Measurements from ENCODE around the gene RAD51AP1. TPM values are rescaled to one million over a fixed set of nuclear protein-coding genes. Genes with fewer than 3 reads are reported as not detected.
A peak's percentile ranks its signal among the peaks of the same experiment; 100 is the strongest.

RAD51AP1 gene, protein sequence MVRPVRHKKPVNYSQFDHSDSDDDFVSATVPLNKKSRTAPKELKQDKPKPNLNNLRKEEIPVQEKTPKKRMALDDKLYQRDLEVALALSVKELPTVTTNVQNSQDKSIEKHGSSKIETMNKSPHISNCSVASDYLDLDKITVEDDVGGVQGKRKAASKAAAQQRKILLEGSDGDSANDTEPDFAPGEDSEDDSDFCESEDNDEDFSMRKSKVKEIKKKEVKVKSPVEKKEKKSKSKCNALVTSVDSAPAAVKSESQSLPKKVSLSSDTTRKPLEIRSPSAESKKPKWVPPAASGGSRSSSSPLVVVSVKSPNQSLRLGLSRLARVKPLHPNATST
- 1 to 10 TPM in 6 of 7 donors, under 1 TPM in 1; 0.53 to 3.4 (median 1.6) TPM for total RNA-seq
- polyA plus RNA-seq: 1 to 10 TPM; 1.5 to 1.7 TPM
- long read RNA-seq, donor 1, partial matches to known transcripts: 0 of 1 reads
- long read RNA-seq, donor 1, other reads (novel, unspliced or antisense): 0 of 1 reads
- long read RNA-seq, donor 2, partial matches to known transcripts: 0 of 4 reads
- long read RNA-seq, donor 2, other reads (novel, unspliced or antisense): 0 of 4 reads
- long read RNA-seq, donor 3, partial matches to known transcripts: 0 of 1 reads
- long read RNA-seq, donor 3, other reads (novel, unspliced or antisense): 0 of 1 reads

DNA sequence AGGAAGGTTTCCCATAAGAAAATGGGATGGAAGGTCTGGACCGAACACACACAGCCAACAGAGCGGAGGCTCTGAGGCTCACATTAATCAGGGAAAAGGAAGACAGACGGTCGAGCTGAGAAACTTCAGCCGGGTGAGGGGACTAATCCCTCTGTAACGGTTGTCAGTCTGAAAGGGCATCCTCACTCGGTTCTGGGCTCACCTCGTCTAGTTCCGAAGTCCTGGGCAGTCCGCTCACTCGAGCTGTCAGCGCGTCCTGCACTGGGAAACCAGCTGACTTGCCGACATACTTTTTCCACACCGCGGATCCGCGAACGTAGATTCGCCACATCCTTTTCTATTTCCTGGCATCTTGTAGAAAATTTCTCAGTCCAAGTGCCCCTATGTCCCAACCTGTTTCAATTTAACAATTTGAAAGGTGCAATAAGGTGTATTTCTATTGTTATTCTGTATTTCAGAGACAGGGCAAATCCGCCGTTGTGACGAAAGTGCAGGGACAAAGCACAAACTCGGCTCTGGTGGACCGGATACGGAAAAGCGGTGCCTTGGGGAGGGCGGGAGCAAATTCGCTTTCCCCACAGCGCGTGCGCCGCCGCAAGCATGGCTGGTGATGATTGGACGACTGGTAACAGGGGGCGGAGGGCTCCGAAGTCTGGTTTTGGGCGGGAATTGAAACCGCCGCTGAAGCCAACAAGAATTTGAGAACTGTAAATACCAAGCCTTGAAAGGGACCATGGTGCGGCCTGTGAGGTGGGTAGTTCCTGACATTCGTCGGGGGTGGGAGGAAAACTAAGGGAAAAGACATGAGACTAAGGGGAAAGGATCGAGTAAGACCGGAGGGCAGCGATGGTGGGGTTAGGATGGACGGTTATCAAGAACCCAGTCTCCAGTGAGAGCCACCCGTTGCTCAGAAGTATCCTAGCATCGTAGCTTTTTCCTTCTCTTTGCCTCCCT, at the start of gene RAD51AP1:
Gene RAD51AP1, plus strand, starts transcription at position 684 of the 954 bp plus-strand sequence. Its CDS starts 50 bp downstream, at position 734.
- no peaks in the 10 kb centered on the region for H3K4me1 ChIP-seq (ENCODE audit: insufficient read depth)
- no peaks in the 10 kb centered on the region for H3K27me3 ChIP-seq
- WGBS, 3 donors: 0% methylated on average over 49 of the region's 49 CpGs
- TF ChIP-seq EP300 (IDR thresholded peaks at IDR 0.05): peak; percentile 67
- TF ChIP-seq POLR2A (IDR thresholded peaks at IDR 0.05): no peak
- TF ChIP-seq, protein P1, sequence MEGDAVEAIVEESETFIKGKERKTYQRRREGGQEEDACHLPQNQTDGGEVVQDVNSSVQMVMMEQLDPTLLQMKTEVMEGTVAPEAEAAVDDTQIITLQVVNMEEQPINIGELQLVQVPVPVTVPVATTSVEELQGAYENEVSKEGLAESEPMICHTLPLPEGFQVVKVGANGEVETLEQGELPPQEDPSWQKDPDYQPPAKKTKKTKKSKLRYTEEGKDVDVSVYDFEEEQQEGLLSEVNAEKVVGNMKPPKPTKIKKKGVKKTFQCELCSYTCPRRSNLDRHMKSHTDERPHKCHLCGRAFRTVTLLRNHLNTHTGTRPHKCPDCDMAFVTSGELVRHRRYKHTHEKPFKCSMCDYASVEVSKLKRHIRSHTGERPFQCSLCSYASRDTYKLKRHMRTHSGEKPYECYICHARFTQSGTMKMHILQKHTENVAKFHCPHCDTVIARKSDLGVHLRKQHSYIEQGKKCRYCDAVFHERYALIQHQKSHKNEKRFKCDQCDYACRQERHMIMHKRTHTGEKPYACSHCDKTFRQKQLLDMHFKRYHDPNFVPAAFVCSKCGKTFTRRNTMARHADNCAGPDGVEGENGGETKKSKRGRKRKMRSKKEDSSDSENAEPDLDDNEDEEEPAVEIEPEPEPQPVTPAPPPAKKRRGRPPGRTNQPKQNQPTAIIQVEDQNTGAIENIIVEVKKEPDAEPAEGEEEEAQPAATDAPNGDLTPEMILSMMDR (IDR thresholded peaks at IDR 0.05): no peak
- DNase-seq: peak; percentile 92 to 95 (median 94)
- H3K9me3 ChIP-seq: no peaks in the 10 kb centered on the region
- H3K36me3 ChIP-seq: no peaks in the 10 kb centered on the region
- intact Hi-C loops (cut with DNase I): no loop called here
- H3K27ac ChIP-seq: peak within 1 kb of the TSS; percentile 89
- peak within 1 kb of the TSS; percentile 77 for H3K4me3 ChIP-seq

DNA sequence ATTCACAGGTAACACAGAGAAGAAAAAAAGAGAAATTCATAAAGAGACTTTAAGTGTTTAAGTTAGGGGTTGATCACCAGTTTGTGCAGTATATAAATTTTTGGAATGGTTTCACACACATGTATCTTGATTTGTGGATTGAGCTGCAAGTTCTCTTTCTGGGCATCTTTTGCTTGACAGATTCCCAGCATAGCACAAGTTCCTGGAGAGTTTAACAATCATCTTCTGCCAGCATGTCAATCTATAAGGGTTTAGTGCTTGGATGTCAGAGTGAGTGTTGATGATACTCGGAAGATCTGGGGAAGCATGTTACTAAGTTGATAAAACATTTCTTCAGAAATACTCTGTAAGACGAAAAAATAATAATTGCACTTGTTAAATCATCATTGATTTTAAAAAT, 49.1 kb upstream of the RAD51AP1 start:
- WGBS, 3 donors: 92 to 94% (median 93%) methylated on average over 2 of the region's 2 CpGs
- no peak overlapping the region for H3K4me3 ChIP-seq
- TF ChIP-seq, protein P1 (IDR thresholded peaks at IDR 0.05): no peak
- TF ChIP-seq POLR2A (IDR thresholded peaks at IDR 0.05) (no peak), EP300 (IDR thresholded peaks at IDR 0.05) (no peak)
- no peak for DNase-seq
- intact Hi-C loops (cut with DNase I): no loop called here
- no peaks in the 10 kb centered on the region for H3K4me1 ChIP-seq (ENCODE audit: insufficient read depth)
- no peaks in the 10 kb centered on the region for H3K9me3 ChIP-seq
- H3K27ac ChIP-seq: no peak overlapping the region
- no peaks in the 10 kb centered on the region for H3K27me3 ChIP-seq
- H3K36me3 ChIP-seq: no peaks in the 10 kb centered on the region

DNA sequence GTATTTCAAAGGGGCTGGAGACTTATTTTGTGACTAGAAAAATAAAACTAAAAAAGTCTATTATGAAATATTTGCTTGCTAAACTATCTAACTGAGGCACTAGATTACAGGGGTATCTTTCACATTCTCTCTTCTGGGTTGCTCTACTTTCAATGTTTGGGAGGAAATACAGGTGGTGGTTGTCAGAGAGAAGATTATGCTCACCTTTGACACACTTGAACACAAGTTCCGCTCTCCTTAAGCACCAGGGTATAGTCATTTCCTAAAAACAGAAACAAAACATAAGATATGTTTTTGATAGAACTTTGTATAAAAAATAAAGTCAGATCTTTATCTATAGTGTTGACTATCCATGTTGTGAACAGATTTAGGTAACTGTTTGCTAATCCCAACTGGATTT, 47.7 kb upstream of the RAD51AP1 start:
- Histone ChIP-seq H3K4me1 (ENCODE audit: insufficient read depth) (no peaks in the 10 kb centered on the region), H3K27me3 (no peaks in the 10 kb centered on the region), H3K27ac (no peak overlapping the region), H3K36me3 (no peaks in the 10 kb centered on the region), H3K4me3 (no peak overlapping the region), H3K9me3 (no peaks in the 10 kb centered on the region)
- intact Hi-C loops (cut with DNase I): no loop called here
- TF ChIP-seq, protein P1 (IDR thresholded peaks at IDR 0.05): no peak
- TF ChIP-seq EP300 (IDR thresholded peaks at IDR 0.05) (no peak), POLR2A (IDR thresholded peaks at IDR 0.05) (no peak)
- DNase-seq: no peak
- WGBS, 3 donors: 80 to 89% (median 88%) methylated on average over 1 of the region's 1 CpG

Measured in ovary (tissue), 10 donors.